Ishikawa (cell line): ENCODE results near the gene FAM163B.

Source experiments
- CEBPB ChIP-seq: IDR thresholded peaks from 2 replicates; pipeline ENCODE4 v1.6.1; 2012
- CREB1 ChIP-seq: IDR thresholded peaks from 2 replicates; pipeline ENCODE4 v1.6.1; 2012; ENCODE audit warnings: low read depth
- EGR1 ChIP-seq: IDR thresholded peaks from 2 replicates; pipeline ENCODE4 v1.6.1; 2012
- EP300 ChIP-seq: IDR thresholded peaks from 2 replicates; pipeline ENCODE4 v1.6.1; 2012; ENCODE audit warnings: borderline replicate concordance
- MAX ChIP-seq: IDR thresholded peaks from 2 replicates; pipeline ENCODE4 v1.6.1; 2012
- RAD21 ChIP-seq: IDR thresholded peaks from 2 replicates; pipeline ENCODE4 v1.6.1; 2012; ENCODE audit warnings: low read depth
- REST ChIP-seq: IDR thresholded peaks from 2 replicates; pipeline ENCODE4 v1.6.1; 2012; ENCODE audit warnings: low read depth, mild to moderate bottlenecking
- TCF12 ChIP-seq: IDR thresholded peaks from 2 replicates; pipeline ENCODE4 v1.6.1; 2012; ENCODE audit warnings: low read depth
- TEAD4 ChIP-seq: IDR thresholded peaks from 2 replicates; pipeline ENCODE4 v1.6.1; 2012
- USF1 ChIP-seq: IDR thresholded peaks from 2 replicates; pipeline ENCODE4 v1.6.1; 2012
- YY1 ChIP-seq: IDR thresholded peaks from 2 replicates; pipeline ENCODE4 v1.6.1; 2012; ENCODE audit warnings: low read depth

GRCh38 chr9:133553973-133554713 is 55.0 kb downstream of the FAM163B start:
- TF ChIP-seq MAX (no peak), RAD21 (no peak), YY1 (no peak), TEAD4 (no peak), TCF12 (no peak), EGR1 (no peak), CEBPB (no peak), CREB1 (no peak), USF1 (no peak), EP300 (no peak), REST (no peak)
